ENCODE results near the gene GPX1.
"Not testable (repeated sequence)": the region's sequence is repeated elsewhere in the genome, so short reads cannot be mapped to it uniquely, and the experiment has no call there.

DNA sequence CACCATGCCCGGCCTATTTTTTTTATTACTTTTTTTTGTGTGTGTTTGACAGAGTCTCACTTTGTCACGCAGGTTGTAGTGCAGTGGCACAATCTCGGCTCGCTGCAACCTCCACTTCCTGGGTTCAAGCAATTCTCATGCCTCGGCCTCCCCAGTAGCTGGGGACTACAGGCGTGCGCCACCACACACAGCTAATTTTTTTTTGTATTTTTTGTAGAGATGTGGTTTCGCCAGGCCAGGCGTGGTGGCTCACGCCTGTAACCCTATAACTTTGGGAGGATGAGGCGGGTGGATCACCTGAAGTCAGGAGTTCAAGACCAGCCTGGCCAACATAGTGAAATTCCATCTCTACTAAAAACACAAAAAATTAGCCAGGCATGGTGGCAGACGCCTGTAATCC, 9.8 kb downstream of the GPX1 start:
- not testable (repeated sequence) for TF ChIP-seq CTCF, POLR2A, EP300 (IDR thresholded peaks at IDR 0.05)
